Astrocyte (in vitro differentiated cells and primary cell): ENCODE results near the gene DNMBP. TPM values are rescaled to one million over a fixed set of nuclear protein-coding genes. Genes with fewer than 3 reads are reported as not detected.

Source experiments
- DNase-seq: peaks from one replicate; pipeline ENCODE4 v3.0.0-alpha.2; 2010; ENCODE audit warnings: low read depth
- FAIRE-seq: peaks from 2 replicates; lab custom pipeline; 2011; peaks lifted over from hg19 to GRCh38; lab: Jason Lieb, UNC
- H2AFZ ChIP-seq: 2 replicates; pipeline ENCODE4 v1.6.0; 2012; ENCODE audit warnings: low read depth, low read length, inconsistent platforms
- H3K27ac ChIP-seq: 2 replicates; pipeline ENCODE4 v1.5.1; 2011; ENCODE audit warnings: low read depth, low read length, inconsistent platforms
- H3K27me3 ChIP-seq: 2 replicates; pipeline ENCODE4 v1.6.0; 2011; ENCODE audit warnings: low read length, inconsistent platforms; ENCODE audit not compliant: insufficient read depth
- H3K36me3 ChIP-seq: 2 replicates; pipeline ENCODE4 v1.5.1; 2011; ENCODE audit warnings: low read length, inconsistent platforms; ENCODE audit not compliant: insufficient read depth
- H3K4me1 ChIP-seq: 2 replicates; pipeline ENCODE4 v1.5.1; 2011; ENCODE audit warnings: low read length, inconsistent platforms; ENCODE audit not compliant: insufficient read depth
- H3K4me2 ChIP-seq: 2 replicates; pipeline ENCODE4 v1.6.0; 2012; ENCODE audit warnings: low read length, inconsistent platforms
- H3K4me3 ChIP-seq: 2 replicates; pipeline ENCODE4 v1.5.1; 2011; ENCODE audit warnings: low read depth, mild to moderate bottlenecking, low read length, inconsistent platforms; ENCODE audit not compliant: insufficient read depth
- H3K79me2 ChIP-seq: 2 replicates; pipeline ENCODE4 v1.6.0; 2012; ENCODE audit warnings: mild to moderate bottlenecking, low read length, inconsistent platforms; ENCODE audit not compliant: insufficient read depth
- H3K9ac ChIP-seq: 2 replicates; pipeline ENCODE4 v1.6.0; 2012; ENCODE audit warnings: mild to moderate bottlenecking, low read length, inconsistent platforms
- H3K9me3 ChIP-seq: 2 replicates; pipeline ENCODE4 v1.5.1; 2012; ENCODE audit warnings: low read depth, mild to moderate bottlenecking, low read length, inconsistent platforms; ENCODE audit not compliant: insufficient read depth
- H4K20me1 ChIP-seq: 2 replicates; pipeline ENCODE4 v1.6.0; 2012; ENCODE audit warnings: low read length, inconsistent platforms; ENCODE audit not compliant: insufficient read depth
- H3K27ac Mint-ChIP-seq: one replicate; pipeline ENCODE4 v1.8.0; 2021; ENCODE audit warnings: mild to moderate bottlenecking, mixed read lengths; ENCODE audit not compliant: unreplicated experiment
- H3K27me3 Mint-ChIP-seq: one replicate; pipeline ENCODE4 v1.8.0; 2021; ENCODE audit warnings: low read depth, mixed read lengths; ENCODE audit not compliant: unreplicated experiment
- H3K36me3 Mint-ChIP-seq: one replicate; pipeline ENCODE4 v1.8.0; 2021; ENCODE audit warnings: low read depth, mixed read lengths; ENCODE audit not compliant: unreplicated experiment
- H3K4me1 Mint-ChIP-seq: one replicate; pipeline ENCODE4 v1.8.0; 2021; ENCODE audit warnings: low read depth, mixed read lengths; ENCODE audit not compliant: unreplicated experiment
- H3K4me3 Mint-ChIP-seq: one replicate; pipeline ENCODE4 v1.8.0; 2021; ENCODE audit warnings: mild to moderate bottlenecking, moderate library complexity, mixed read lengths; ENCODE audit not compliant: unreplicated experiment
- H3K9me3 Mint-ChIP-seq: one replicate; pipeline ENCODE4 v1.8.0; 2021; ENCODE audit warnings: mild to moderate bottlenecking, mixed read lengths; ENCODE audit not compliant: unreplicated experiment
- CTCF ChIP-seq: IDR thresholded peaks from 2 replicates; pipeline ENCODE4 v1.5.1; 2011; ENCODE audit warnings: low read depth, mild to moderate bottlenecking, inconsistent platforms, low read length, moderate library complexity; ENCODE audit not compliant: insufficient read depth
- EZH2 ChIP-seq: IDR thresholded peaks from 2 replicates; pipeline ENCODE4 v1.6.1; 2012; ENCODE audit warnings: mild to moderate bottlenecking, low read length, inconsistent platforms; ENCODE audit not compliant: insufficient read depth
- total RNA-seq: library from RNA; stranded (reverse); gene quantifications from 2 replicates; pipeline ENCODE4 v1.2.1, GENCODE V29; 2021

DNMBP gene
- total RNA-seq, 1 donor from 2014 or later: 24.8 TPM

DNA sequence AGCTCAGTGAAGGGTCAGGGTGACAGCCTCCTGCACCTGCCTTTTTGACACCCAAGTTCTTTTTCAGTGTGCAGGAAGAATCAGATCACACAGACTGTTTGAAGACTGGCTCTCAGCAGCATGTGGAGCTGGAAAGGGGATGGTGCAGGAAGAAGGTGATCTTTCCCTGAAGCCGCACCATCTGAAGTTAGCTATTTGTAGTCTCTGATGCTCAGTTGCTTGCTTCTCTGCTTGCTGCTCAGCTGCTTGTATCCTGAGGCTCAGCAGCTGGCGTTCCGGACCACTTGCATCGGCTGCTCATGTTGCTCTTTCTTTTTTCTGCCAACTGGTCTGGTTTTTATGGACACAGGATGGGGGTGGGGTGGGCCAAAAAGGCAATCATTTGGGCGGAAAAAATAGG lies 15.8 kb upstream of the DNMBP start:
- H3K27me3 ChIP-seq: no peaks in the 10 kb centered on the region
- H3K79me2 ChIP-seq: no peaks in the 10 kb centered on the region
- no peaks in the 10 kb centered on the region for H3K4me1 ChIP-seq
- H3K27ac Mint-ChIP-seq: no peak overlapping the region
- no peak overlapping the region for H3K4me2 ChIP-seq
- no peak overlapping the region for H3K9ac ChIP-seq
- DNase-seq (no peak), FAIRE-seq (no peak)
- no peaks in the 10 kb centered on the region for H3K36me3 ChIP-seq
- no peak overlapping the region for H3K4me3 Mint-ChIP-seq
- H3K9me3 Mint-ChIP-seq: peaks cover 6% of the 10 kb centered on the region
- no peaks in the 10 kb centered on the region for H3K4me1 Mint-ChIP-seq
- no peaks in the 10 kb centered on the region for H3K27me3 Mint-ChIP-seq
- H3K9me3 ChIP-seq: peaks cover 6% of the 10 kb centered on the region
- no peaks in the 10 kb centered on the region for H4K20me1 ChIP-seq
- no peak overlapping the region for H2AFZ ChIP-seq
- H3K27ac ChIP-seq: no peak overlapping the region
- H3K36me3 Mint-ChIP-seq: peaks cover 2% of the 10 kb centered on the region
- no peak overlapping the region for H3K4me3 ChIP-seq
- TF ChIP-seq CTCF: no peak
- no peak for TF ChIP-seq EZH2

DNA sequence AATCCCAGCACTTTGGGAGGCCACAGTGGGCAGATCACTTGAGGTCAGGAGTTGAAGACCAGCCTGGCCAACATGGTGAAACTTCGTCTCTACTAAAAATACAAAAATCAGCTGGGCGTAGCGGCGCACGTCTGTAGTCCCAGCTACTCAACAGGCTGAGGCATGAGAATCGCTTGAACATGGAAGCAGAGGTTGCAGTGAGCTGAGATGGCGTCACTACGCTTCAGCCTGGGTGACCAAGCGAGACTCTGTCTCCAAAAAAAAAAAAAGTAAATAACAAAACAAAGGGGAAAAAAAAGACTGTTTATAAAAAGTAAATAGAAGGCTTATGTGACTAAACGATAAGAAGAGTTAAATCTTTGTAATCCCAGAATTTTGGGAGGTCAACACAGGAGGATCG lies 15.0 kb upstream of the DNMBP start:
- no peak overlapping the region for H3K27ac Mint-ChIP-seq
- FAIRE-seq: no peak

More for the DNA sequence above, 15.0 kb upstream of the DNMBP start:
- Mint-ChIP-seq H3K4me3 (no peak overlapping the region), H3K9me3 (peaks cover 6% of the 10 kb centered on the region), H3K27me3 (no peaks in the 10 kb centered on the region), H3K36me3 (peaks cover 2% of the 10 kb centered on the region), H3K4me1 (no peaks in the 10 kb centered on the region)
- Histone ChIP-seq H3K27me3 (no peaks in the 10 kb centered on the region), H3K9me3 (peaks cover 6% of the 10 kb centered on the region), H3K9ac (no peak overlapping the region), H3K36me3 (no peaks in the 10 kb centered on the region), H2AFZ (no peak overlapping the region), H3K79me2 (no peaks in the 10 kb centered on the region), H4K20me1 (no peaks in the 10 kb centered on the region), H3K4me3 (no peak overlapping the region), H3K4me1 (peaks cover 3% of the 10 kb centered on the region), H3K27ac (no peak overlapping the region), H3K4me2 (no peak overlapping the region)
- DNase-seq: no peak
- TF ChIP-seq CTCF: no peak
- TF ChIP-seq EZH2: no peak
